SK-N-SH (cell line): ENCODE data around the gene HLA-DPB1. TPM values are rescaled to one million over a fixed set of nuclear protein-coding genes. Genes with fewer than 3 reads are reported as not detected.

ENCODE experiments used
- CTCF ChIA-PET: fragments of 300-600, 350-600 bp; formaldehyde crosslinking; extraction: SDS; loops from one replicate; lab custom pipeline; 2021; lab: Yijun Ruan, JAX
- POLR2A ChIA-PET: fragments of 350-600 bp; sonication (Branson Sonifier 250); formaldehyde crosslinking; extraction: SDS; loops from one replicate; lab custom pipeline; 2020; ENCODE audit warnings: antibody characterized with exemption, inconsistent platforms; lab: Yijun Ruan, JAX
- DNase-seq: peaks from one replicate; pipeline ENCODE4 v3.0.0; 2012
- H2AFZ ChIP-seq: fragments of 200-600 bp; sonication (generic); 2 replicates; pipeline ENCODE4 v1.8.1; 2016; ENCODE audit warnings: antibody characterized with exemption, mild to moderate bottlenecking, low read depth
- H3F3A ChIP-seq: fragments of 200-600 bp; sonication (generic); replicated peaks from 2 replicates; pipeline ENCODE3; 2016; ENCODE audit warnings: antibody characterized with exemption, mild to moderate bottlenecking; ENCODE audit not compliant: insufficient read depth
- H3K27ac ChIP-seq, 2 experiments: fragments of 200-500 bp in 1 of 2; fragments of 200-600 bp in 1 of 2; sonication (Bioruptor generic) in 1 of 2; sonication (generic), shearing (Covaris generic) in 1 of 2; 2 replicates each; pipeline versions ENCODE4 v1.5.1 to v1.6.1; 2014 to 2016; ENCODE audit warnings: low read depth in 2 of 2, inconsistent platforms in 1 of 2, low read length in 1 of 2, mild to moderate bottlenecking in 1 of 2, mixed read lengths in 1 of 2
- H3K27me3 ChIP-seq: fragments of 200-600 bp; sonication (generic), shearing (Covaris generic); 2 replicates; pipeline ENCODE4 v1.6.1; 2016; ENCODE audit warnings: mixed run types; ENCODE audit not compliant: insufficient read depth
- H3K36me3 ChIP-seq, 2 experiments: fragments of 200-500 bp in 1 of 2; fragments of 200-600 bp in 1 of 2; sonication (Bioruptor generic) in 1 of 2; sonication (generic) in 1 of 2; replicated peaks in 1 of 2; 2 replicates each; pipeline versions ENCODE3 to v1.5.1; 2014 to 2016; ENCODE audit warnings: low read length in 1 of 2, mild to moderate bottlenecking in 1 of 2; ENCODE audit not compliant: insufficient read depth in 2 of 2, control insufficient read depth in 1 of 2
- H3K4me1 ChIP-seq, 2 experiments: fragments of 200-500 bp in 1 of 2; fragments of 200-600 bp in 1 of 2; sonication (Bioruptor generic) in 1 of 2; sonication (generic), shearing (Covaris generic) in 1 of 2; 2 replicates each; pipeline versions ENCODE4 v1.5.1 to v1.6.1; 2014 to 2016; ENCODE audit warnings: low read depth in 1 of 2, low read length in 1 of 2, mixed run types in 1 of 2; ENCODE audit not compliant: insufficient read depth in 2 of 2, control insufficient read depth in 1 of 2
- H3K4me2 ChIP-seq: fragments of 200-600 bp; sonication (generic), shearing (Covaris generic); 2 replicates; pipeline ENCODE4 v1.6.1; 2017; ENCODE audit warnings: mixed run types
- H3K4me3 ChIP-seq, 2 experiments: fragments of 200-500 bp in 1 of 2; fragments of 200-600 bp in 1 of 2; sonication (Bioruptor generic) in 1 of 2; sonication (generic), shearing (Covaris generic) in 1 of 2; 2 replicates each; pipeline versions ENCODE4 v1.5.1 to v1.8.1; 2014 to 2016; ENCODE audit warnings: low read depth in 2 of 2, inconsistent platforms in 1 of 2, low read length in 1 of 2, mild to moderate bottlenecking in 1 of 2, mixed read lengths in 1 of 2, moderate library complexity in 1 of 2
- H3K79me2 ChIP-seq: fragments of 200-600 bp; sonication (generic); 2 replicates; pipeline ENCODE4 v1.8.1; 2017; ENCODE audit warnings: mild to moderate bottlenecking; ENCODE audit not compliant: insufficient read depth
- H3K9ac ChIP-seq: fragments of 200-600 bp; sonication (generic); 2 replicates; pipeline ENCODE4 v1.6.1; 2017; ENCODE audit warnings: mixed run types
- H3K9me2 ChIP-seq: fragments of 200-600 bp; sonication (generic); 2 replicates; pipeline ENCODE4 v1.6.1; 2017; ENCODE audit warnings: mixed run types
- H3K9me3 ChIP-seq: fragments of 200-600 bp; sonication (generic); 2 replicates; pipeline ENCODE4 v1.6.1; 2017; ENCODE audit warnings: mixed run types, mild to moderate bottlenecking, moderate library complexity
- H4K20me1 ChIP-seq: fragments of 200-600 bp; sonication (generic); 2 replicates; pipeline ENCODE4 v1.6.1; 2017; ENCODE audit warnings: mild to moderate bottlenecking, mixed run types; ENCODE audit not compliant: insufficient read depth
- CHD2 ChIP-seq: fragments of 150-350 bp; IDR thresholded peaks from 2 replicates; pipeline ENCODE4 v1.6.1; 2018; ENCODE audit warnings: low read length; ENCODE audit not compliant: partially characterized antibody
- CTCF ChIP-seq: fragments of 200-600 bp; sonication (generic); IDR thresholded peaks from 2 replicates; pipeline ENCODE4 v1.6.1; 2017; ENCODE audit warnings: antibody characterized with exemption, mild to moderate bottlenecking, moderate library complexity
- FOSL2 ChIP-seq: IDR thresholded peaks from 2 replicates; pipeline ENCODE4 v1.4.0; 2012; ENCODE audit warnings: low read depth, mild to moderate bottlenecking, moderate library complexity, borderline replicate concordance
- FOXJ3 ChIP-seq: sonication (generic); formaldehyde crosslinking; IDR thresholded peaks from 2 replicates; pipeline ENCODE4 v1.5.1; 2020; ENCODE audit warnings: mild to moderate bottlenecking, missing genetic modification reagents
- MXI1 ChIP-seq: IDR thresholded peaks from 2 replicates; pipeline ENCODE4 v1.6.1; 2012; ENCODE audit warnings: mild to moderate bottlenecking, low read depth, low read length, improper control_type of control experiment
- NFIC ChIP-seq: IDR thresholded peaks from 2 replicates; pipeline ENCODE4 v1.4.0; 2012; ENCODE audit warnings: borderline replicate concordance
- PBX3 ChIP-seq: IDR thresholded peaks from 2 replicates; pipeline ENCODE4; 2012
- POLR2AphosphoS5 ChIP-seq: IDR thresholded peaks from 2 replicates; pipeline ENCODE4 v1.6.1; 2012; ENCODE audit warnings: low read depth, low read length
- RXRA ChIP-seq: IDR thresholded peaks from 2 replicates; pipeline ENCODE4 v1.4.0; 2012; ENCODE audit warnings: low read depth, mild to moderate bottlenecking, borderline replicate concordance
- TAF1 ChIP-seq: IDR thresholded peaks from 2 replicates; pipeline ENCODE4 v1.6.1; 2012; ENCODE audit warnings: low read depth, mild to moderate bottlenecking, low read length, moderate library complexity, borderline replicate concordance
- TCF12 ChIP-seq: IDR thresholded peaks from 2 replicates; pipeline ENCODE4 v1.4.0; 2012
- TEAD4 ChIP-seq: IDR thresholded peaks from 2 replicates; pipeline ENCODE4 v1.4.0; 2012; ENCODE audit warnings: mild to moderate bottlenecking, borderline replicate concordance; ENCODE audit not compliant: insufficient read depth
- YY1 ChIP-seq: IDR thresholded peaks from 2 replicates; pipeline ENCODE4 v1.4.0; 2012; ENCODE audit warnings: low read depth, mild to moderate bottlenecking
- WGBS: methylation state at CpG from one replicate; pipeline ENCODE4 v1.1.6; 2017; ENCODE audit warnings: low lambda C conversion rate; 5-methylcytosine and 5-hydroxymethylcytosine counted together
- polyA plus RNA-seq, 3 experiments: library from polyadenylated mRNA; depleted of rRNA; stranded (reverse); fragments of >200 nt; gene quantifications; 2 replicates each; pipeline ENCODE4 v1.2.3, GENCODE V29; 2012
- TF ChIP-seq, protein P1 (sequence below): IDR thresholded peaks from 2 replicates; pipeline ENCODE4 v1.4.0; 2012; ENCODE audit warnings: low read depth, borderline replicate concordance

HLA-DPB1 gene
- polyA plus RNA-seq, 1 of the 3 experiments (the other 2 are of a cell fraction), result 2.0 TPM

- Histone ChIP-seq H2AFZ (no peak overlapping the region), H3K9me2 (no peaks in the 10 kb centered on the region), H3K9ac (no peak overlapping the region), H3K36me3 (no peaks in the 10 kb centered on the region), H3K79me2 (no peaks in the 10 kb centered on the region), H3F3A (no peaks in the 10 kb centered on the region), H3K4me1 (no peaks in the 10 kb centered on the region), H3K9me3 (no peaks in the 10 kb centered on the region), H3K27me3 (peaks cover 20% of the 10 kb centered on the region; the same call in 1 of the 2 replicates), H3K4me3 (no peak overlapping the region), H3K4me2 (no peak overlapping the region), H3K27ac (no peak overlapping the region), H4K20me1 (no peaks in the 10 kb centered on the region)
- ChIA-PET CTCF (interaction anchor here (0.8 to 1.7 kb wide), 3 partner anchors 38 to 196 kb away, joined by 3 to 7 read pairs (median 3); no protein-coding TSS in a partner anchor), POLR2A (no interaction called here)
- TF ChIP-seq CHD2, result no peak
- no peak for TF ChIP-seq FOSL2
- no peak for TF ChIP-seq YY1
- no peak for TF ChIP-seq MXI1
- no peak for TF ChIP-seq NFIC
- no peak for TF ChIP-seq RXRA
- no peak for TF ChIP-seq TEAD4
- TF ChIP-seq PBX3, result no peak
- TF ChIP-seq TAF1, result no peak
- TF ChIP-seq, protein P1, sequence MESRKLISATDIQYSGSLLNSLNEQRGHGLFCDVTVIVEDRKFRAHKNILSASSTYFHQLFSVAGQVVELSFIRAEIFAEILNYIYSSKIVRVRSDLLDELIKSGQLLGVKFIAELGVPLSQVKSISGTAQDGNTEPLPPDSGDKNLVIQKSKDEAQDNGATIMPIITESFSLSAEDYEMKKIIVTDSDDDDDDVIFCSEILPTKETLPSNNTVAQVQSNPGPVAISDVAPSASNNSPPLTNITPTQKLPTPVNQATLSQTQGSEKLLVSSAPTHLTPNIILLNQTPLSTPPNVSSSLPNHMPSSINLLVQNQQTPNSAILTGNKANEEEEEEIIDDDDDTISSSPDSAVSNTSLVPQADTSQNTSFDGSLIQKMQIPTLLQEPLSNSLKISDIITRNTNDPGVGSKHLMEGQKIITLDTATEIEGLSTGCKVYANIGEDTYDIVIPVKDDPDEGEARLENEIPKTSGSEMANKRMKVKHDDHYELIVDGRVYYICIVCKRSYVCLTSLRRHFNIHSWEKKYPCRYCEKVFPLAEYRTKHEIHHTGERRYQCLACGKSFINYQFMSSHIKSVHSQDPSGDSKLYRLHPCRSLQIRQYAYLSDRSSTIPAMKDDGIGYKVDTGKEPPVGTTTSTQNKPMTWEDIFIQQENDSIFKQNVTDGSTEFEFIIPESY, result no peak
- no peak for TF ChIP-seq TCF12
- TF ChIP-seq CTCF, result no peak
- no peak for TF ChIP-seq FOXJ3 (CRISPR knock-in tag)
- DNase-seq, result no peak
Observed at GRCh38 chr6:33052627-33053026, 23.2 kb upstream of the HLA-DPB1 start.

GRCh38 chr6:33053230-33053629, 22.6 kb upstream of the HLA-DPB1 start:
- H3K9me3 ChIP-seq, result no peaks in the 10 kb centered on the region
- no peaks in the 10 kb centered on the region for H3K79me2 ChIP-seq
- 5% methylated on average over 4 of the region's 4 CpGs for WGBS
- peaks cover 20% of the 10 kb centered on the region; the same call in 1 of the 2 replicates for H3K27me3 ChIP-seq
- CTCF ChIA-PET, result interaction anchor here (1.7 kb wide), 1 partner anchor 38 kb away, joined by 7 read pairs; no protein-coding TSS in a partner anchor
- no peak overlapping the region for H3K4me2 ChIP-seq
- H3F3A ChIP-seq, result no peaks in the 10 kb centered on the region
- no peaks in the 10 kb centered on the region for H3K9me2 ChIP-seq
- H3K9ac ChIP-seq, result no peak overlapping the region
- H4K20me1 ChIP-seq, result no peaks in the 10 kb centered on the region
- no peak for DNase-seq
- no peaks in the 10 kb centered on the region for H3K4me1 ChIP-seq
- POLR2A ChIA-PET, result no interaction called here
- TF ChIP-seq YY1, result no peak
- no peak for TF ChIP-seq POLR2AphosphoS5
- H2AFZ ChIP-seq, result no peak overlapping the region
- no peaks in the 10 kb centered on the region for H3K36me3 ChIP-seq
- no peak overlapping the region for H3K27ac ChIP-seq
- no peak overlapping the region for H3K4me3 ChIP-seq
